Activated naive CD4-positive, alpha-beta T cell treated with anti-CD3 and anti-CD28 coated beads, Interleukin-2, amount 10 ng/mL, durations not matched to agents 7 days and 5 days (primary cell): ENCODE results near the gene C3orf49.

Experiments
- CTCF ChIA-PET: fragments of 350-600 bp; sonication (Branson Sonifier 250); formaldehyde crosslinking; loops from one replicate; lab custom pipeline; 2021; ENCODE audit warnings: antibody characterized with exemption; lab: Charles Lee
- DNase-seq: peaks from one replicate; pipeline ENCODE4 v3.0.0-alpha.2; 2020
- H3K27ac Mint-ChIP-seq: one replicate; pipeline ENCODE4 v1.8.0; 2021; ENCODE audit warnings: mild to moderate bottlenecking, moderate library complexity, mixed read lengths
- H3K27me3 Mint-ChIP-seq: one replicate; pipeline ENCODE4 v1.8.0; 2021; ENCODE audit warnings: mild to moderate bottlenecking, mixed read lengths
- H3K36me3 Mint-ChIP-seq: one replicate; pipeline ENCODE4 v1.8.0; 2021; ENCODE audit warnings: mixed read lengths
- H3K4me1 Mint-ChIP-seq: one replicate; pipeline ENCODE4 v1.8.0; 2021; ENCODE audit warnings: mixed read lengths
- H3K4me3 Mint-ChIP-seq: one replicate; pipeline ENCODE4 v1.8.0; 2021; ENCODE audit warnings: mild to moderate bottlenecking, moderate library complexity, mixed read lengths
- H3K9me3 Mint-ChIP-seq: one replicate; pipeline ENCODE4 v1.8.0; 2021; ENCODE audit warnings: mixed read lengths

The C3orf49 gene

DNA sequence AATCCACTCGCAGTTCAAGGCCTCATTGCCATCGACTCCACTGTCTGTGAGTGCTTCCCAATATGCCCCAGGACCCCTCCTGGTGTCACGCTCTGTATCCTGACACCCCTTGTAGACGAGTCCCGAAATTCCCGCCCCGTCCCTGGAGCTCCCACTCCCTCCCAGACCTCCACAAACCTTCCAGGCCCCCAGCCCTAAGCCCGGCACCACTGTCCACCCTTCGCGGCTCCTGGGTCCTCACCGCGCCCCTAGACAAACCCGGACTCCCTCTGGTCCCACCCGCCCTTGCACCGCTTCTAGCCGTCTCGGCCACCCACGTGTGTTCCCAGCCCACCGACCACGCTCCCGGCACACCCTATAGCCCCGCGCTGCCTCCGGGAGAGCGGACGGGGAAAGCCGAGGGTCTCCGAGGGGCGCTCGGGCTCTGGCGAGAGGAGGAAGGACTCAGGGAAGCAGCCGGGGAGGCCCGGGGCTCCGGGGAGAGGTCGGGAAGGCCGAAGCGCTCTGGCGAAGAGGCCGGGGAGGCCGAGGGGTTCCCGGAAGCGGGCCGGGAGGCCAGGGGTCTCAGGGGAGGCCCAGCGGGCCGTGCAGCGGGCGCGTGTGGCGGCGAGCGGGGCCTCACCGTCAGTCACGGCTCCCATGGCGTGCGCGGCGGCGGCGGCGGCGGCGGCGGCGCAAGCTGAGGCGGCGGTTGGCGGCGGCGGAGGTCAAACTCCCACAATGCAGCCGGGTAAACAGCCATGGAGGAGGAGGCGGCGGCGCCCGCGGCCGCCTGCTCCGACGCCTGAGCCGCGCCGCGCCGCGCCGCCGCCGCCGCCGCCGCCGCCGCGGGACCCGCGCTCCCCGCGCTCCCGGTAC is 44.3 kb downstream of the C3orf49 start, which contains the start of the genes ATXN7 and THOC7:
Gene ATXN7, plus strand, starts transcription at position 718 of the 858 bp plus-strand sequence. CDS start 48,732 bp downstream, outside the sequence.
Gene THOC7, minus strand, starts transcription at position 656 of the 858 bp plus-strand sequence. Its CDS starts 15 bp downstream, at position 641.
- Mint-ChIP-seq H3K36me3 (peaks cover 27% of the 10 kb centered on the region), H3K4me3 (peak within 1 kb of the TSS; percentile 82), H3K27ac (peak within 1 kb of the TSS; percentile 93), H3K27me3 (no peaks in the 10 kb centered on the region), H3K9me3 (no peaks in the 10 kb centered on the region), H3K4me1 (peaks cover 54% of the 10 kb centered on the region)
- CTCF ChIA-PET, result no interaction called here
- DNase-seq, result peak; percentile 75

DNA sequence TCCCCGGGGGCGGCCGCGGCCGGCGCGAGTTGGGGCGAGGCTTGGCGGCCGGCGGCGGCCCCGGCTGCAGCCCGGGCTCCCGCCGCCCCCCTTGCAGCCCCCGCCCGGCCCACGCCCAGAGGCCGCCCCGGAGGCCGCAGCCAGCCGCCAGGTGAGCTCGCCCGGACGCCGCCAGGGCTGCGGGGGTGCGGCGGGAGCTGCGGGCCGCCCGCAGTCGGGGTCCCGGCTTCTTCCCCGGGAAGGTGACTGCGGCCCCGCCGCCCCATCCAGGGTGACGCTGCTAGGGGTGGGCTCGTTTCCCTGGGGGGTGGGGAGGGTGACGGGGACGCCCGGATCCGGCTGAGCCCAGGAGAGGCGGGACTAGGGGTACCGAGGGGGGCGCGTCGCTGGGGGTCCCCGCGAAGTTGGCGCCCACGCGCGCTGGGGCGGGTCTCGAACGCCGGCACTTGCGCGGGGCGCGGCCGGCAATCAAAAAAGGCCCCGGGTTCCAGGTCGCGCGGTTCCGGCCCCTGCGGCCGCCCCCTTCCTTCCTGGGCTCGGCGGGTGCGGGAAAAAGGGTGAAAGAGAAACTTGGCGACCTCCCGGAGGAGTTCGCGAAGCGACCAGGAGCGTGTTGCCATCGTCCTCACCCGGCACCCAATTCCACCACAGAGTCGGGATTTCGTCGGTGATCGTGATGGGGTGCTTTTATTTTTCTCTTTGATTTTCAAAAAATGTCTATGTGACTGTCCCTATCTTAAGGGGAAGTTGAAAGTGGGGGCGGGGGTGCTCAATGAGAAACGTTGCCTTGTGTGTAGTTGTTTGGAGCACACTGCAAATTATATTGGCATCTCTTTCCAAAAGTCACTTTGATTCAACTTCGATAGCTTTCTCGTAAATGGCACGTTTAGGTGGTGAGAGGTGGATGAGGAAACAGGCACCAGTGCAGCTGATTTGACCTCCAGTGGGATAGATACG is 45.2 kb downstream of the C3orf49 start:
- peak overlapping the region; percentile 87 for H3K27ac Mint-ChIP-seq
- H3K9me3 Mint-ChIP-seq, result no peaks in the 10 kb centered on the region
- H3K36me3 Mint-ChIP-seq, result peaks cover 32% of the 10 kb centered on the region
- H3K4me3 Mint-ChIP-seq, result peak overlapping the region; percentile 82
- no peaks in the 10 kb centered on the region for H3K27me3 Mint-ChIP-seq
- peak; percentile 66 for DNase-seq
- CTCF ChIA-PET, result no interaction called here
- H3K4me1 Mint-ChIP-seq, result peaks cover 54% of the 10 kb centered on the region

DNA sequence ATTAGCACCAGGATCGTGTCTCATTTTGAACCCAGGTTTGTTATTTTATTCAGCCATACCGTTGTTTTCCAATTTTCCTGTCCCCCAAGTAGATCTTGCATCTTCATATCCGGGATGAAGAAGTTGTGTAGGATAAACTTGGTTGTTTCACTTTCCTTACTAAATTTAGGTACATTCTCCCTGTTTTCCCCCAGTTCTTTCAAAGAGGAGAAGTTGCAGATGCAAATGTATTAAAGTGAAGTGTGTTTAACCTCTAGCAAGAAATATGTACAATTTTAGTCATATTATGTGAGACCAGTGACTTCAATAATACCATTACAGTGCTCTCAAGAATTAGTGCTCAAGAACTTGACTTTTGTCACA is 45.8 kb downstream of the C3orf49 start:
- DNase-seq, result no peak
- Mint-ChIP-seq H3K27me3 (no peaks in the 10 kb centered on the region), H3K36me3 (peaks cover 32% of the 10 kb centered on the region), H3K4me3 (peak overlapping the region; percentile 82), H3K4me1 (peaks cover 54% of the 10 kb centered on the region), H3K9me3 (no peaks in the 10 kb centered on the region), H3K27ac (peak overlapping the region; percentile 87)
- CTCF ChIA-PET, result no interaction called here

DNA sequence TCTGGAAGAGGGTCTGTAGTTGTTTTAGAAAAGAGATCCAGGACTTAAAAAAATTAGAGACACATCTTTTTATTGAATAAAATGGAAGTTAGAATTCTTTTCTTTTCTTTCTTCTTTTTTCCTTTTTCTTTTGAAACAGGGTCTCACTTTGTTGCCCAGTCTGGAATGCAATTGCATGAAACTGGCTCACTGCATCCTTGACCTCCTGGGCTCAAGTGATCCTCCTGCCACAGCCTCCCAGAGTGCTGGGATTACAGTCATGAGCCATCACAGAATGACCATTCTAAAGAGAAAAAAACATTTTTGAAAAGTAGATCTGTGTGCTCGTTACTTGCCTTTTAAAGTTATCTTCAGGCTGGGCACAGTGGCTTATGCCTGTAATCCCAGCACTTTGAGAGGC is 48.1 kb downstream of the C3orf49 start:
- DNase-seq, result no peak
- Mint-ChIP-seq H3K27me3 (no peaks in the 10 kb centered on the region), H3K4me3 (no peak overlapping the region), H3K9me3 (no peaks in the 10 kb centered on the region), H3K27ac (peak overlapping the region; percentile 52), H3K36me3 (peaks cover 31% of the 10 kb centered on the region), H3K4me1 (peaks cover 42% of the 10 kb centered on the region)
- CTCF ChIA-PET, result no interaction called here

DNA sequence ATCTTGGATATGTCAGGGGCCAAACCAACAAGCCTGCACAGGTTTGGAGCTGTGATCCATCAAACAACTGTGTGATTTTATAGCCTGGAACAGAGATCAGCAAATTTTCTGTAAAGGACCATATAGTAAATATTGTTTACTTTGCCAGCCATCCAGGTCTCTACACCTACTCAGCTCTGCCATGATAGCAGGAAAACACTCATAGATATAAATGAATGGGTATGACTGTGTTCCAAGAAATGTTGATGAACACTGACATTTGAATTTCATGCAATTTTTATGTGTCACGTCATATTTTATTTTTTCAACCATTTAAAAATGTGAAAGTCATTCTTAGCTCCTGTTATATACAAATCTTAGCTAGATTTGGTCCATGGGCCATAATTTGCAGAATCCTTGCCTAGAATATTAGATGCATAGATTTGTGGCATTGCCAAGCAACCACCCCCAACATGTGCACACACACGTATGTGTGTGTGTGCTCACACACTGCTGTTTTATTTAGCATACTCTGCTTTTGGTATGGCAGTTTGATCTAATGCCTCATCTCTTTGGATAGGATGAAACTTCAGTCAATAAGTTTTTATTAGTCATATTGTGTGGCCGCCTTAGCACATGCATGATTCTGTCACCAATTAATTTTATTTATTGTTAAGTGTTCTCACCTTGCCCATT is 51.0 kb downstream of the C3orf49 start:
- H3K4me3 Mint-ChIP-seq, result no peak overlapping the region
- CTCF ChIA-PET, result no interaction called here
- no peaks in the 10 kb centered on the region for H3K27me3 Mint-ChIP-seq
- H3K4me1 Mint-ChIP-seq, result peaks cover 41% of the 10 kb centered on the region
- no peaks in the 10 kb centered on the region for H3K9me3 Mint-ChIP-seq
- no peak for DNase-seq
- H3K27ac Mint-ChIP-seq, result no peak overlapping the region
- peaks cover 33% of the 10 kb centered on the region for H3K36me3 Mint-ChIP-seq

DNA sequence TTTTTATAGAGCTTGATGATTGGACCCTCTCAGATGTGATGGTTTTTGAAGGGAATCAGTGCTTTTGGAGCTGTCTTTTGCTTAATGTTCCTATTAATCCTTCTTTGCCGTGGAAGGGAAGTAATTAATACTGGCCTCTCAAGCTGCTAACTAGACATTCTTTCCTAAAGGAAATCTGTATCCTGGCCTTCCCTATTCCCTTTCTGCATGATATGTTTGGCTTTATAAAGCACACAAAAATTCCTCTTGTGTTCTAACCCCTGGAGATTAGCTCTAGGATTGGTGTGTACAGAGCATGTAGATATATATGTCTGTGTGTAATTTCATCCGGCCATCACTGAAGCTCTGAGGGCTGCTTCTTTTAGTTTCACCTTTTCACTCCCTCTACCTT is 51.5 kb downstream of the C3orf49 start:
- DNase-seq, result no peak
- Mint-ChIP-seq H3K4me1 (peaks cover 37% of the 10 kb centered on the region), H3K27ac (no peak overlapping the region), H3K4me3 (no peak overlapping the region), H3K27me3 (no peaks in the 10 kb centered on the region), H3K9me3 (no peaks in the 10 kb centered on the region), H3K36me3 (peaks cover 32% of the 10 kb centered on the region)
- CTCF ChIA-PET, result no interaction called here

DNA sequence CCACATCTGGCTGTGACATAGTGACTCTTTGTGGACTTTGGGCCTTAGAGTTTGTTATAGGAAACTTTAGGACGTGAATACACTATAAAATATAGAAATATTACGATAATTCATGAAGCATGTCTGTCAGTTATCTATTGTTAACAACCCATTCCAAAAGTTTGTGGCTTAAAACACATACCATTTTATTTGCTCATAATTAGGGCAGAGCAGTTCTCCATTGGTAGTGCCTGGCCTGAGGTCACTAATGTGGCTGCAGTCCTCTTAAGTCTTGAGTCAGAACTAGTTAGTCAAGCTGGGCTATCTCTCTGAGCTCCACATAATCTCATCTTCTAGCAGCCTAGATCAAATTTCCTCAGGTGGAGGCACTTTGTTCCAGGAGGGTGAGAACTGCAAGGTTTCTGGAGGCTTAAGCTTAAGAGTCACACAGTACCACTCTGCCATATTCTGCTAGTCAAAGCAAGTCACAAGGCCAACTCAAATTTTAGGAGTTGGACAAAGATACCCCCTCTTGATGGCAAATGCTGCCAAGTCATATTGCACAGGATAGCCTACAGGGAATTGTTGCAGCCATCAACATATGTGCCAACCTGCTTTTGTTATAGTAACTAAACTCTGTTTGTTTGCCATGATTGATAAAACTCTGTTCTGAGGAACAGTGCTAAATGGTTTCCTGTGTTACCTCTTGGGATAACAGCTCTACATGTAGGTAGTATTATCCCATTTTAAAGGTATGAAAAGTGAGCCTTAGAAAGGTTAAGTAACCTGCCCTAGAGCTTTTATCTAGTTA is 53.2 kb downstream of the C3orf49 start:
- CTCF ChIA-PET, result no interaction called here
- no peak overlapping the region for H3K27ac Mint-ChIP-seq
- DNase-seq, result no peak
- H3K4me3 Mint-ChIP-seq, result no peak overlapping the region
- peaks cover 34% of the 10 kb centered on the region for H3K4me1 Mint-ChIP-seq
- H3K27me3 Mint-ChIP-seq, result no peaks in the 10 kb centered on the region
- peaks cover 24% of the 10 kb centered on the region for H3K36me3 Mint-ChIP-seq
- H3K9me3 Mint-ChIP-seq, result no peaks in the 10 kb centered on the region

DNA sequence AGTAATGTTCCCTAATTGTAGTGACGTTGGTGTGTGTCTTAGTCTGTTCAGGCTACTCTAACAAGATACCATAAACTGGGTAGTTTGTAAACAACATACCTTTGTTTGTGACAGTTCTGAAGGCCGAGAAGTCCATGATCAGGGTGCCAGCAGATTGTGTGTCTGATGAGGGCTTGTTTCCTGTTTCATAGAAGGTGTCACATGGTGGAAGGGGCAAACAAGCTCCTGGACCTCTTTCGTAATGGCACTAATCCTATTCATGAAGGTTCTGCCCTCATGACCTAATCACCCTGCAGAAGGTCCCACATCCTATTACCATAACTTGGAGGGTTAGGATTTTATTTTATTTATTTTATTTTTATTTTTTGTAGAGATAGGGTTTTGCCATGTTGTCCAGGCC is 55.7 kb downstream of the C3orf49 start:
- Mint-ChIP-seq H3K9me3 (no peaks in the 10 kb centered on the region), H3K4me1 (peaks cover 42% of the 10 kb centered on the region), H3K4me3 (no peak overlapping the region), H3K36me3 (peaks cover 19% of the 10 kb centered on the region), H3K27me3 (no peaks in the 10 kb centered on the region), H3K27ac (no peak overlapping the region)
- no peak for DNase-seq
- CTCF ChIA-PET, result no interaction called here

DNA sequence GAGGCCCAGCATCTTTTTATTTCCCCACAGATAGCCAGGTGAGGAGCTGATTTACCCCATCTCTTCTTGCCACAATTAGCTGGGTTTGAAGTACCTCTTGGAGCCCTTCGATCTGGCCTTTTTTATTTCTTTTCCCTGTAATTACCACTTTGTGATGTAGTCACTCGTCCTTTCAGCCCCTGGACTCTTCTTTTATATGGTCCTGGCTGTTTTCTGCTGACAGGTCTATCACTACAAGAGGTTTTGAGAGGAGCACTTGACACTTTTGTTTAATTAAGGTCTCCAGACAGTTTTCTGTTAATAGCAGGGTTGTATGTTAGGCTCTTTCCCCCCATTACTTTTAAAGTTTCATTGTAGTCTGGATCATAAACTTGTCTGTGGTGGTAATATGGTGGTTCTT is 56.4 kb downstream of the C3orf49 start:
- CTCF ChIA-PET, result interaction anchor here (0.6 kb wide), 1 partner anchor 566 kb away, joined by 3 read pairs; no protein-coding TSS in a partner anchor
- Mint-ChIP-seq H3K4me3 (no peak overlapping the region), H3K36me3 (peaks cover 21% of the 10 kb centered on the region), H3K27me3 (no peaks in the 10 kb centered on the region), H3K9me3 (no peaks in the 10 kb centered on the region), H3K4me1 (peaks cover 44% of the 10 kb centered on the region), H3K27ac (no peak overlapping the region)
- DNase-seq, result no peak

DNA sequence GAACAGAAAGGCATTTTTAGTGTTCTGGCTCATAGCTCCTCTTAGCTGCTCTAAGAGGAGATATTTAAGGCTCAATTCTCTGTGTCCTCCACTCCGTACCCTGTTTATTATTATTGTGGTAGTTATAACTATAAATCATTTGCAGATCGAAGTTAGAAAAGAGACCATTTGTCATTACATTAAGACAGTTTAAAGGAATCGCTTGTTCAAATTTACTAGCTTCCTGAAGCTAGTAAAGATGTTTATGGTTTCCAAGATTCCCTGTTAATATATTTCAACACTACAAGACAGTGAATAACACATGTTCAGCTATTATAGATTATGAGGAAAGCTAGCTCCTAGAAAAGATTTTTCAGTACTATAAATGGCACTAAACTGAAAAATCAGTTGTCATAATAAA is 57.2 kb downstream of the C3orf49 start:
- H3K27me3 Mint-ChIP-seq, result no peaks in the 10 kb centered on the region
- no peaks in the 10 kb centered on the region for H3K9me3 Mint-ChIP-seq
- no peak overlapping the region for H3K4me3 Mint-ChIP-seq
- DNase-seq, result no peak
- CTCF ChIA-PET, result no interaction called here
- H3K27ac Mint-ChIP-seq, result no peak overlapping the region
- H3K36me3 Mint-ChIP-seq, result peaks cover 24% of the 10 kb centered on the region
- H3K4me1 Mint-ChIP-seq, result peaks cover 39% of the 10 kb centered on the region

DNA sequence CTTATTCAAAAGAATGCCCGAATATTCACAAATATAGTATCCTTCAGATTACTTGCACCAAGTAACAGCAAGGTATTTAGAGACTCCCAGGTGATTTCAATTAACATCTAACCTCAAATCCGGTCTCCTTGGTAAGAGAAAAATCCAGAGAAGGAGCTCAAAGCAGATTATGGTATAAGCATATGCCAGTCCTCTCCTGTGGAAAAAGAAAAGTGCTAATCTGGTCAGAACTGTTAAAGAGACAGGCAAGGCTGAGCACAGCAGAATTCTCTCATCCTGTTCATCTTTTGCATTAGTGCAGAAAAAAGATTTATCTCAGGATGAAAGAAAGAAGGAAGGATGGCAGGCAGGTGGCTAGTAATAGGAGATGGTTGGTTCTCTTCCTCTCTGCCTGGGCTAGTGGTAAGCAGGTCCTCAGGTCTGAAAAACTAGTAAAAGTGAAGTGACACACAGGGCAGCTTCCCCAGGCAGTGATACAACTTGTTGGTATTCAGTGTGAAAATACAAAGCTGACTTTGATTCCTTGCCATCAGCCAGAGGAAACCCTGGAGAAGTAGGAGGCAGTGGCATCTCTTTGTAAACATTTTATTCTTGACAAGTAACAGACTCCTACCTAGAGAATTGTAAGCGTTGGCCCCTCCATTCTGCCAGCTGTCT is 58.8 kb downstream of the C3orf49 start:
- Mint-ChIP-seq H3K36me3 (peaks cover 25% of the 10 kb centered on the region), H3K9me3 (no peaks in the 10 kb centered on the region), H3K4me1 (peaks cover 32% of the 10 kb centered on the region), H3K27ac (no peak overlapping the region), H3K27me3 (no peaks in the 10 kb centered on the region), H3K4me3 (no peak overlapping the region)
- CTCF ChIA-PET, result no interaction called here
- no peak for DNase-seq

DNA sequence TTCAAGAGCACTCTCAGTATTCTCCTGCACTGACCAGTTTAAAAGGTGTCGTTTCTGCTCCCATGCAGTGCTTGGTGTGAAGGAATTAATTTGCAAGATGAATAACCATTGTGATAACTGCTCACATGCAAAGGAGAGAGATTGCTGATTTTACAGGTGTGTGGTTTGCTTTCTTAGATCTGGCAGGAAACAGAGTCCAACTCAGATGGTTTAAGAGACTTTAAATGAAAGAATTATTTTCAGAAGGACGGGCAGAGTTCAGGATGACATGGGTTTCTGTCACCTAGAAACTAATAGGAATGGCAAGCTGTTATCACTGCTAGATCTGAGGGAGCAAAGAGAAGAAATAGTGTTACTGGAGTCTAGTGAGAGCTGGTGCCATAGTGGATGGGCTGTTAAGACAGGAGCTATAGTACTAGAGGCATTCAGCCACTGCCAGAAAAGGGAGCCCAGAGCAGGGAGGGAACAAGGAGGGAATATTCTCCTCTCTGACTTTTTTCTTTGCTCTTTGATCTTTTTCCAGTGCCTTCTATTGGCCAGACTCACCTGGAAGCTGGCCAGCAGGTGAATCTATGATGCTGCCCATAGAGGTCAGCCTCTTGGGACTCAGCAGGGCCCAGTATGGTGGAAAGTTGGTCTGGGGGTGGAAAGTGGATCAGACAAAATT is 59.4 kb downstream of the C3orf49 start:
- Mint-ChIP-seq H3K4me3 (no peak overlapping the region), H3K4me1 (peaks cover 32% of the 10 kb centered on the region), H3K27ac (no peak overlapping the region), H3K36me3 (peaks cover 25% of the 10 kb centered on the region), H3K27me3 (no peaks in the 10 kb centered on the region), H3K9me3 (no peaks in the 10 kb centered on the region)
- DNase-seq, result no peak
- CTCF ChIA-PET, result no interaction called here
